HepG2 (cell line): ENCODE results near the gene STK32B. TPM values are rescaled to one million over a fixed set of nuclear protein-coding genes. Genes with fewer than 3 reads are reported as not detected.
A peak's percentile ranks its signal among the peaks of the same experiment; 100 is the strongest.

Experiments
- ATAC-seq: fragments of 200-7000 bp; cut with Tn5 transposase; 3 replicates; pipeline ENCODE4 v1.9.1; 2020; ENCODE audit warnings: mild to moderate bottlenecking, moderate library complexity
- BruUV-seq: library from RNA; stranded (reverse); fragments of 400-500 nt; replicated peaks from 2 replicates; lab custom pipeline; 2021; lab: Mats Ljungman, UMichigan
- CTCF ChIA-PET: fragments of 300-600 bp; formaldehyde crosslinking; extraction: SDS; loops from one replicate; lab custom pipeline; 2021; ENCODE audit warnings: low total read pairs, inconsistent platforms, low intra/inter-chr PET ratio; lab: Yijun Ruan, JAX
- POLR2A ChIA-PET: fragments of 350-600 bp; sonication (Branson Sonifier 250); formaldehyde crosslinking; loops from one replicate; lab custom pipeline; 2020; ENCODE audit warnings: antibody characterized with exemption, inconsistent platforms; lab: Yijun Ruan, JAX
- DNase-seq: peaks from one replicate; pipeline ENCODE4 v3.0.0-alpha.2; 2015; ENCODE audit warnings: low spot score
- FAIRE-seq: peaks from 3 replicates; lab custom pipeline; 2011; peaks lifted over from hg19 to GRCh38; lab: Jason Lieb, UNC
- H2AFZ ChIP-seq: one replicate; pipeline ENCODE4 v1.6.1; 2011; ENCODE audit warnings: low read length, inconsistent platforms
- H3K27ac ChIP-seq: fragments of 300-600 bp; 3 replicates; pipeline ENCODE4 v1.8.0; 2011; ENCODE audit warnings: mixed run types, mild to moderate bottlenecking, mixed read lengths, low read length, inconsistent platforms; ENCODE audit not compliant: insufficient read depth; ENCODE audit errors: extremely low read length
- H3K27me3 ChIP-seq, 2 experiments: fragments of 200-600 bp in 1 of 2; 2 replicates in 1 of 2; 3 replicates in 1 of 2; pipeline versions ENCODE4 v1.6.0 to v1.8.0; 2011; ENCODE audit warnings: low read length in 2 of 2, mild to moderate bottlenecking in 2 of 2, moderate library complexity in 2 of 2, inconsistent platforms in 1 of 2; ENCODE audit not compliant: insufficient read depth in 2 of 2, control insufficient read depth in 1 of 2
- H3K36me3 ChIP-seq, 2 experiments: fragments of 200-600 bp in 1 of 2; replicated peaks in 1 of 2; 2 replicates in 1 of 2; 3 replicates in 1 of 2; pipeline versions ENCODE4 v1.5.1 to v1.8.0; 2011; ENCODE audit warnings: low read length in 2 of 2, inconsistent platforms in 1 of 2; ENCODE audit not compliant: insufficient read depth in 2 of 2, control insufficient read depth in 1 of 2
- H3K4me1 ChIP-seq: 2 replicates; pipeline ENCODE4 v1.5.1; 2012; ENCODE audit warnings: low read length, inconsistent platforms; ENCODE audit not compliant: insufficient read depth
- H3K4me2 ChIP-seq: 2 replicates; pipeline ENCODE4 v1.6.0; 2011; ENCODE audit warnings: low read depth, low read length, inconsistent platforms
- H3K4me3 ChIP-seq, 3 experiments: fragments of 200-600 bp in 1 of 3; sonication (generic), shearing (Covaris generic) in 1 of 3; replicated peaks in 1 of 3; 2 replicates each; pipeline ENCODE4 v1.5.1; 2011 to 2016; ENCODE audit warnings: low read length in 3 of 3, inconsistent platforms in 2 of 3, low read depth in 2 of 3, mild to moderate bottlenecking in 2 of 3, control low read depth in 1 of 3, mixed read lengths in 1 of 3; ENCODE audit not compliant: insufficient read depth in 1 of 3
- H3K79me2 ChIP-seq: one replicate; pipeline ENCODE4 v1.6.1; 2011; ENCODE audit warnings: low read length, inconsistent platforms; ENCODE audit not compliant: insufficient read depth
- H3K9ac ChIP-seq: 2 replicates; pipeline ENCODE4 v1.6.0; 2011; ENCODE audit warnings: mild to moderate bottlenecking, low read depth, low read length, inconsistent platforms; ENCODE audit not compliant: insufficient read depth
- H3K9me3 ChIP-seq: 2 replicates; pipeline ENCODE4 v1.5.1; 2012; ENCODE audit warnings: mild to moderate bottlenecking, low read length
- H4K20me1 ChIP-seq: 2 replicates; pipeline ENCODE4 v1.6.0; 2011; ENCODE audit warnings: inconsistent platforms, mild to moderate bottlenecking, low read length, moderate library complexity; ENCODE audit not compliant: insufficient read depth
- AKNA ChIP-seq: sonication (generic); formaldehyde crosslinking; IDR thresholded peaks from 2 replicates; pipeline ENCODE4 v1.4.0; 2020; ENCODE audit warnings: missing genetic modification reagents, borderline replicate concordance
- ATF1 ChIP-seq: IDR thresholded peaks from 2 replicates; pipeline ENCODE4 v1.6.1; 2016; ENCODE audit warnings: mild to moderate bottlenecking, control low read depth
- ATM ChIP-seq: fragments of 450-650 bp; IDR thresholded peaks from 2 replicates; pipeline ENCODE4 v1.7.1; 2017; ENCODE audit warnings: mild to moderate bottlenecking, borderline replicate concordance
- NFE2L2 ChIP-seq: fragments of 150-350 bp; IDR thresholded peaks from 2 replicates; pipeline ENCODE4 v1.6.1; 2014; ENCODE audit warnings: low read length
- REST ChIP-seq, 2 experiments: IDR thresholded peaks; 2 replicates each; pipeline ENCODE4 v1.6.1; 2011 to 2012; ENCODE audit warnings: low read length in 2 of 2, borderline replicate concordance in 1 of 2, low read depth in 1 of 2, mild to moderate bottlenecking in 1 of 2, moderate library complexity in 1 of 2
- STAG1 ChIP-seq: sonication (generic); formaldehyde crosslinking; IDR thresholded peaks from 2 replicates; pipeline ENCODE4 v1.4.0; 2020; ENCODE audit warnings: missing genetic modification reagents
- TSC22D2 ChIP-seq: sonication (generic); formaldehyde crosslinking; IDR thresholded peaks from 2 replicates; pipeline ENCODE4 v1.5.1; 2020; ENCODE audit warnings: missing genetic modification reagents, mild to moderate bottlenecking, borderline replicate concordance
- ZFP82 ChIP-seq: sonication (generic); formaldehyde crosslinking; IDR thresholded peaks from 2 replicates; pipeline ENCODE4 v1.5.1; 2020; ENCODE audit warnings: mild to moderate bottlenecking, missing genetic modification reagents, borderline replicate concordance
- ZNF281 ChIP-seq: sonication (generic); formaldehyde crosslinking; IDR thresholded peaks from 2 replicates; pipeline ENCODE4 v1.4.0; 2020; ENCODE audit warnings: missing genetic modification reagents, borderline replicate concordance
- ZNF660 ChIP-seq: sonication (generic); formaldehyde crosslinking; IDR thresholded peaks from 2 replicates; pipeline ENCODE4 v1.5.1; 2020; ENCODE audit warnings: mild to moderate bottlenecking, low read depth, missing genetic modification reagents, borderline replicate concordance
- ZSCAN29 ChIP-seq: sonication (generic); formaldehyde crosslinking; conservative IDR thresholded peaks from 2 replicates; pipeline ENCODE4 v1.4.0; 2020; ENCODE audit warnings: mild to moderate bottlenecking, missing genetic modification reagents
- whole genome bisulfite sequencing: methylation state at CpG from one replicate; pipeline ENCODE4 v1.1.6; 2017; ENCODE audit warnings: low lambda C conversion rate; 5-methylcytosine and 5-hydroxymethylcytosine counted together
- in situ Hi-C: cut with HindIII; loops from 2 replicates; pipeline ENCODE4 v1.10.0; 2017; ENCODE audit warnings: low pct_unique_long_range_greater_than_20kb; ENCODE audit not compliant: extremely low pct_ligation_motif_present
- intact Hi-C: fragments of 100-400 bp; cut with micrococcal nuclease; formaldehyde crosslinking; loops from one replicate; pipeline ENCODE4 v1.10.0; 2022; ENCODE audit not compliant: unreplicated experiment
- polyA plus RNA-seq, 8 experiments: library from polyadenylated mRNA; depleted of rRNA in 3 of 8; stranded (reverse) in 7 of 8; unstranded in 1 of 8; fragments of >200 nt; fragmentation: Illumina TruSeq in 4 of 8; extraction: Trizol in 4 of 8; gene quantifications; 2 replicates each; pipeline versions ENCODE4 v1.2.1 to v1.2.3, GENCODE V29; 2011 to 2016; ENCODE audit warnings: low read depth in 4 of 8, missing spikeins in 1 of 8, mixed read lengths in 1 of 8; ENCODE audit not compliant: insufficient read depth in 1 of 8
- total RNA-seq, 5 experiments: library from RNA; depleted of rRNA; stranded (reverse); fragments of >200 nt; fragmentation: Illumina TruSeq; extraction: Trizol; gene quantifications; 2 replicates each; pipeline ENCODE4 v1.2.3, GENCODE V29; 2016; ENCODE audit warnings: low read depth in 1 of 5

The STK32B gene
- total and polyA plus RNA-seq, 2 of the 13 experiments (the other 11 are each of a cell fraction or from before 2014, with no cell fraction given), result not detected

- no peak for TF ChIP-seq ZNF281 (CRISPR knock-in tag)
- no peak for TF ChIP-seq TSC22D2 (CRISPR knock-in tag)
Measured at GRCh38 chr4:5448221-5448620, 396.9 kb downstream of the STK32B start (continued).

GRCh38 chr4:5451243-5451642 is 400.0 kb downstream of the STK32B start:
- 36% methylated on average over 3 of the region's 4 CpGs for WGBS
- peaks cover 0 to 30% of the 10 kb centered on the region in 2 experiments; a peak in 4 of 5 replicates for H3K27me3 ChIP-seq
- no peaks in the 10 kb centered on the region for H3K36me3 ChIP-seq
- TF ChIP-seq AKNA (no peak), ZSCAN29 (no peak), REST (IDR thresholded peaks at IDR 0.05; ENCODE audit: borderline replicate concordance in 1 of 2, low read depth in 1 of 2, low read length in 2 of 2) (peak in 1 of 2 experiments; percentile 77; a peak in 3 of 4 replicates), ATF1 (no peak), ATM (no peak), ZFP82 (CRISPR knock-in tag) (no peak), STAG1 (no peak), NFE2L2 (no peak), ZNF660 (CRISPR knock-in tag) (no peak)
- no TSS peak for BruUV-seq
- H3K4me3 ChIP-seq, result no peak overlapping the region
- no peak overlapping the region for H3K9ac ChIP-seq
- CTCF ChIA-PET, result no interaction called here
- H3K9me3 ChIP-seq, result no peaks in the 10 kb centered on the region
- no peak overlapping the region for H2AFZ ChIP-seq
- no peaks in the 10 kb centered on the region for H3K4me1 ChIP-seq
- no peaks in the 10 kb centered on the region for H3K79me2 ChIP-seq
- POLR2A ChIA-PET, result no interaction called here
- in situ Hi-C loops (no loop called here), intact Hi-C loops (no loop called here)
- FAIRE-seq (no peak), DNase-seq (no peak), ATAC-seq (no peak)
- no peak overlapping the region for H3K27ac ChIP-seq
- no peaks in the 10 kb centered on the region for H4K20me1 ChIP-seq
- H3K4me2 ChIP-seq, result no peak overlapping the region
